Suprapubic skin (tissue), 4 donors: ENCODE data around the gene WDR7.

Experiments used
- POLR2A ChIP-seq, 2 donors: fragments of 450-650 bp; IDR thresholded peaks; one replicate each; pipeline ENCODE4 v1.6.1; 2017; ENCODE audit warnings: antibody characterized with exemption in 2 of 2, mild to moderate bottlenecking in 2 of 2, moderate library complexity in 2 of 2
- POLR2AphosphoS5 ChIP-seq, 3 donors: sonication (generic); formaldehyde crosslinking; IDR thresholded peaks; one replicate each; pipeline ENCODE4 v1.6.1; 2017; ENCODE audit warnings: antibody characterized with exemption in 3 of 3
- TF ChIP-seq, protein P1 (sequence below), 2 donors: fragments of 200-600 bp in 1 of 2; fragments of 450-650 bp in 1 of 2; sonication (generic) in 1 of 2; IDR thresholded peaks; one replicate each; pipeline ENCODE4 v1.5.1; 2016 to 2019; ENCODE audit warnings: antibody characterized with exemption in 2 of 2, mild to moderate bottlenecking in 1 of 2, moderate library complexity in 1 of 2

DNA sequence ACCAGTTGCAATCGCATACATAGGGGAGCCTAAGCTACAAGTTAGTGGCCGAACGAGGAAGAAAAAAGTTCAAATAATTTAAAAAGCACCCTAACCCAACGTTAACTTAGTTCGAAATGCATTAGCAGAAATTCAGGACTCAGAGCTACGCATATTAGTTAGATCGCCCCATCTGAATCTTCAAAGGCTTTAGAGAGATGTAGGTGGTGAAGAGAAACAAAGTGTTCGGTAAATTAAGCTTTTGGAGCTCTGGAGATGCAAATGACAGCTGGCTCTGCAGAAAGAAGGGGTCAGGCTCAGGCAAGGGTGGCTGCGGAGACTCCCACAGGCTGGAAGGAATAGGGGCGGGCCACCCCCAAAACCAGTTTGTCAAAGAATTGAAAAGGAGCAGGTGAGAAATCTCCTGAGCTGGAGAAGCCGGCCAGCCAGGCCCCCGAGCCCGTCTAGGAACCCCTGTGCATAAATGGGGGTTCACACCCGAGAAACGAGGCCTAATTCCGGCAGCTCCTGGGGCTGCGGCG, 13.4 kb upstream of the WDR7 start:
- TF ChIP-seq, protein P1, sequence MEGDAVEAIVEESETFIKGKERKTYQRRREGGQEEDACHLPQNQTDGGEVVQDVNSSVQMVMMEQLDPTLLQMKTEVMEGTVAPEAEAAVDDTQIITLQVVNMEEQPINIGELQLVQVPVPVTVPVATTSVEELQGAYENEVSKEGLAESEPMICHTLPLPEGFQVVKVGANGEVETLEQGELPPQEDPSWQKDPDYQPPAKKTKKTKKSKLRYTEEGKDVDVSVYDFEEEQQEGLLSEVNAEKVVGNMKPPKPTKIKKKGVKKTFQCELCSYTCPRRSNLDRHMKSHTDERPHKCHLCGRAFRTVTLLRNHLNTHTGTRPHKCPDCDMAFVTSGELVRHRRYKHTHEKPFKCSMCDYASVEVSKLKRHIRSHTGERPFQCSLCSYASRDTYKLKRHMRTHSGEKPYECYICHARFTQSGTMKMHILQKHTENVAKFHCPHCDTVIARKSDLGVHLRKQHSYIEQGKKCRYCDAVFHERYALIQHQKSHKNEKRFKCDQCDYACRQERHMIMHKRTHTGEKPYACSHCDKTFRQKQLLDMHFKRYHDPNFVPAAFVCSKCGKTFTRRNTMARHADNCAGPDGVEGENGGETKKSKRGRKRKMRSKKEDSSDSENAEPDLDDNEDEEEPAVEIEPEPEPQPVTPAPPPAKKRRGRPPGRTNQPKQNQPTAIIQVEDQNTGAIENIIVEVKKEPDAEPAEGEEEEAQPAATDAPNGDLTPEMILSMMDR (IDR thresholded peaks at IDR 0.05): no peak
- TF ChIP-seq POLR2AphosphoS5 (IDR thresholded peaks at IDR 0.05) (no peak), POLR2A (IDR thresholded peaks at IDR 0.05) (no peak)
